Renal pelvis (tissue), 4 donors: ENCODE measurements around the gene DGKQ. TPM values are rescaled to one million over a fixed set of nuclear protein-coding genes. Genes with fewer than 3 reads are reported as not detected.
"Not testable (repeated sequence)": the region's sequence is repeated elsewhere in the genome, so short reads cannot be mapped to it uniquely, and the experiment has no call there.

ENCODE experiments used
- DNase-seq: peaks from one replicate; pipeline ENCODE4 v3.0.0-alpha.2; 2013
- polyA plus RNA-seq, 3 donors: library from polyadenylated mRNA; unstranded; fragments of 120-200 nt; gene quantifications; one replicate each; pipeline ENCODE4 v1.2.1, GENCODE V29; 2013; ENCODE audit not compliant: insufficient read length in 3 of 3

The DGKQ gene
- polyA plus RNA-seq, 3 donors: 9.0 to 10.8 (median 9.1) TPM

GRCh38 chr4:951594-952468, 21.5 kb downstream of the DGKQ start:
- DNase-seq: no peak

DNA sequence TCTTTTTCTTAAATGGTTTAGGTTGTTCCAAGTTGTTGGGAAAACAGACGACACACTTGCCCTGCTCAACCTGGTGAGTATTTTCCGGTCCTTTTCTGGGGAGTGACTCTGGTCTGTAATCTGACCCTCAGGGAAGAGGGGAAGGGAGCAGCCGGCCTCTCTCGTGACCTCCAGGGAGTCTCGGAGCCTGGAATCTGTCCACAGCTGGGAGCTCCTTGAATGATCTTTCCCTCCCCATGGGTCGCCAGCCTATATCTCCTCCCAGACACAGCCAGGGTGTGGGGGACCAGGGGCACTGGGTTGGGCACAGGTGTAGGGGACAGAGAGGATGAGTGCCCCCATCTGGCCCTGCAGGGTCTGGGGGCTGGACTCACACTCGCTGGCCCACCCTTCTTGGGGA, 22.2 kb downstream of the DGKQ start:
- no peak for DNase-seq

- DNase-seq: no peak
Measured at GRCh38 chr4:950136-951020, 23.0 kb downstream of the DGKQ start.

- no peak for DNase-seq
Measured at GRCh38 chr4:949656-950055, 23.7 kb downstream of the DGKQ start.

DNA sequence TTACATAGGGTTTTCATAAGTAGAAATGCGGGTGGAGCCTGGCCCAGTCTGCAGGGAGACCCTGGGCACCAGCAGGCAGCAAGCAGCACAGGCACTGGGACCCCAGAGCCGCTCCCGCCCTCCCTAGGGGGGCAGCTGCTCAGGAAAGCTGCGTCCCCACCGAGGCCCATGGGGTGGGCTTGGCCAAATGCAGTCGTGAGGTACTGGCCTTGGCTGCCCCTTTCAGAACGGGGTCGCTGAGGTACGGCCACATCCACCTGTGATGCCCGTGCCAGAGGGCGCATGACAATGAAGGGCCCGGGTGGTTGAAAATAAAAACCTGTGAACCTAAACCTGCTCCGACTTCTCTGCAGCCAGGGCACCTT, 24.5 kb downstream of the DGKQ start:
- DNase-seq: no peak

- no peak for DNase-seq
Measured at GRCh38 chr4:948101-948935, 25.1 kb downstream of the DGKQ start.

DNA sequence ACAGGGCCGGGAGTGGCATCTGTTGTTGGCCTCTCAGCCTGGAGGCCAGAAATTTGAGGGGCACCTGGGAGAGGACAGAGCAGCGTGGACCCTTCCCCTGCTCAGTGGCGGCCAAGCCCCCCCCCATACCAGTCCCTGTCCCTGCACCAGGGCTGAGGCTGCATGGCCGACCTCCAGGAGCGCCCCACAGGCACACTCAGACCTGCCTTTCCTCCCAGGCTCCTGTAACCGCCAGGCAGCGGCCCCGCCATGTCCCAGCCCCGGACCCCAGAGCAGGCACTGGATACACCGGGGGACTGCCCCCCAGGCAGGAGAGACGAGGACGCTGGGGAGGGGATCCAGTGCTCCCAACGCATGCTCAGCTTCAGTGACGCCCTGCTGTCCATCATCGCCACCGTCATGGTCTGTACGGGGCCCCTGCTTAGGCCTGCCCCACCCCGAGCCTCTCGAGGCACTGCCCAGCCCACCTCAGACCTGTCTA, 25.8 kb downstream of the DGKQ start:
- no peak for DNase-seq

GRCh38 chr4:946517-947471, 26.6 kb downstream of the DGKQ start:
- no peak for DNase-seq

DNA sequence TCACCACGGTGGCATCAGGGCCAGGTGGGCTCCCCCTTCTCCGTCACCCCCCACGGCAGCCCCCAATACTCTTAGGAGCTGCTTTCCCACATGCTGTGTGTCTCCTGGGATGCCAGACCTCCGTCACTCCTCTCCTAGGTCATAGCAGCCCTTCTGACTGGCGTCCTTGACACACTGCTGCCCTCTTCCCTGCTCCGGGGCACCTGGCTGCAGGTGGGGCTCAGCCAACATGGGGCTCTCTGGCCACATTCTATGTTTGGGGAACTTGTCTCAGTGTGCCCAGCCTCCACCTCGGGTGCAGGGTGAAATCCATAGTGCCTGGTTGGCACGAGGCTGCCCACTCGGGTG, 27.3 kb downstream of the DGKQ start:
- no peak for DNase-seq

DNA sequence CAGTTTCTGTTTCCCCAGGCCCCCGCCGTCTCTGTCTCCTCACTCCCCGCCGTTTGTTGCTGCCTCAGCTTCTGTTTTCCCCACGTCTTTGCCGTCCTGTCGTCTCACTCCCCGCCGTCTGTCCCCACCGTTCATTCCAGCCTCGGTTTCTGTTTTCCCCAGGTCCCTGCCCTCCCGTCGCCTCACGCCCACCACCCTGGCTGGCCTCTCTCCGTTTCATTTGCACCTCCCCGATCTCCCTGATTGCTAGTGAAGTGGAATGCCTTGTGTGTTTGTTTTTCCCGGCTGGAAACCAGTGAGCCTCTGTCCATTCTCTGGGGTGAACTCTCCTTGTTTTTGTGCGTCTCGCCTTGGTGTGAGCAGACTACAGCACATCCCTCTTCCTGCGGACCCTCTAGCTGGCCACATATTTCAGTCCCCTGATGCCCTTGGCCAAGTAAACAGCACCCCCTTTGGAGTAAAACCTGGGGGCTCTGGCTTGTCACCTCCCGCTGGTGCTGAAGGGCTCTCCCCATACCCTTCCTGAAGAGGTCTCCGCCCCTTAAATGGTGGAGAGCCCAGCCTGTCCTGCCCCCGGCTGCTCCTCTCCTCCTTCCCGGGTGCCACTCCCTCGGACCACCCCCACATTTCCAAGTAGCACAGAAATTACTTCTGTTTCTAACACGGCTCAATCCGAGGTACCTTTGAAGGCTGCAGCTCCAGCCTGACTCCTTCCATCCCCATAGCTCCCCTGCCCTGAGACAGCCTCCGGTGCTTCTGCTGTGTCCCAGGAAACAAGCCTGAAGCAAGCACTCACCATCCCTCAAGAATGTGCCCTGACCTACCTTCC, 27.9 kb downstream of the DGKQ start:
- DNase-seq: no peak

DNA sequence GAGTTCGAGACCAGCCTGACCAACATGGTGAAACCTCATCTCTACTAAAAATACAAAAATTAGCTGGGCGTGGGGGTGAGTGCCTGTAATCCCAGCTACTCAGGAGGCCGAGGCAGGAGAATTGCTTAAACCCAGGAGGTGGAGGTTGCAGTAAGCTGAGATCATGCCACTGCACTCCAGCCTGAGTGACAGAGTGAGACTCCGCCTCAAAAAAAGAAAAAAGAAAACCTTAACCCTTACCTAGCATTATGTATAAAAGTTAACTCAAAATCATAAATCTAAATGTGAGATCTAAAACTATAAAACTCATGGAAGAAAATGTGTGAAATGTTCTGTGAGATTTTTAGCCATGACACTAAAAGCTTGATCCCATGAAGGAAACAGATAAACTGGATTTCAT, 33.9 kb downstream of the DGKQ start:
- not testable (repeated sequence) for DNase-seq

GRCh38 chr4:932713-933070, 40.7 kb downstream of the DGKQ start:
- no peak for DNase-seq

GRCh38 chr4:931960-932712, 41.2 kb downstream of the DGKQ start, which contains the start of the genes GAK and TMEM175:
TSS of gene GAK (minus strand) at chr4:932316. CDS start at chr4:932187, 129 bp downstream.
TSS of gene TMEM175 (plus strand) at chr4:932460. CDS start at chr4:947740, 15,280 bp downstream.
- peak; percentile 94 for DNase-seq

GRCh38 chr4:931194-931959, 42.0 kb downstream of the DGKQ start:
- DNase-seq: no peak

DNA sequence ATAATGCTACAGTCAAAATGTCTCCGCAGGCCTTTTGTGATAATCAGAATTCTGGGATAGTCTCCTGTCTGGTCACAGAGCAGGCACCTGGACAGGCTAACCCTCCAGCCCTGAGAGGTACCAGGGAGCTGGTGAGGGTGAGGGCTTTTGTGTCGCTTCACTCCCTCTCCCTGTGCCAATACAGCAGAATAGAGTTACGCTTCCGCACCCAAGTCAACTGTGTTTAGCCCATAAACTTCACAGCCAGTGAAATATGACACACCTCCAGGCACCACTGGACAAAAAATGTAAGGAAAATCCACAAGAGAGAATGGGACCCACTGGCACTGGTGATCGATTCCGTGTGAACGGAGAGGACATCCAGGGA, 42.6 kb downstream of the DGKQ start:
- DNase-seq: no peak

DNA sequence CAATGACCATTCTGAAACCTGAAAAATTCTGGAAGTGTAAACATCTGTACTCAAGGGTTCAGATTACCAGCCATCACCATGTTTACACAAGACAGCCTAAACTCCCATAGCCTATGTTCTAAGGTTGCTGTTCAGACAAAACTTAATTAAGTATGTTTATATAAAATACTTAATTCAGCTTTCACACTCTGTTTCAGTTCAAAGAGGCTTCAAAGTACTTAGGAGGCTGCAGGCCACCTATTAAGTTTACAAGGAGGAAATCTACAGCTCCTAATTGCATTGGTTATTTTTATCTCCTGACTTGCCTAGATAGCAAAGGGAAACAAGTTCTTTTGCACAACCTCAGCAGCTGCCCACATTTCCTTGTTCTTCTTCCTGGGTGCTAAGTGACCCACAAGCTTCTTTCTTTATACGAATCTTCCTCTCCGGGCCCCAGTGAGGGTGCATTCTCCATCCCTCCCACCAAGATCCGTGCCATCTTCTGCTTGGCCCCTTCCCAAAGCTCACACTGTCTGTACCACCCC, 43.3 kb downstream of the DGKQ start:
- no peak for DNase-seq

- no peak for DNase-seq
Measured at GRCh38 chr4:929096-929765, 44.1 kb downstream of the DGKQ start.
